Esophagus squamous epithelium (tissue), 4 donors: ENCODE data around the gene DLG2.

Source experiments
- POLR2A ChIP-seq, 4 donors: fragments of 450-650 bp; IDR thresholded peaks; one replicate each; pipeline ENCODE4 v1.6.1; 2017; ENCODE audit warnings: antibody characterized with exemption in 4 of 4, mild to moderate bottlenecking in 4 of 4, moderate library complexity in 3 of 4
- TF ChIP-seq, protein P1 (sequence below), 6 experiments: fragments of 450-650 bp in 4 of 6; fragments of 200-600 bp in 2 of 6; sonication (generic) in 2 of 6; IDR thresholded peaks; one replicate each; pipeline ENCODE4 v1.5.1; 2016 to 2019; ENCODE audit warnings: antibody characterized with exemption in 6 of 6, mild to moderate bottlenecking in 4 of 6, moderate library complexity in 4 of 6

DNA sequence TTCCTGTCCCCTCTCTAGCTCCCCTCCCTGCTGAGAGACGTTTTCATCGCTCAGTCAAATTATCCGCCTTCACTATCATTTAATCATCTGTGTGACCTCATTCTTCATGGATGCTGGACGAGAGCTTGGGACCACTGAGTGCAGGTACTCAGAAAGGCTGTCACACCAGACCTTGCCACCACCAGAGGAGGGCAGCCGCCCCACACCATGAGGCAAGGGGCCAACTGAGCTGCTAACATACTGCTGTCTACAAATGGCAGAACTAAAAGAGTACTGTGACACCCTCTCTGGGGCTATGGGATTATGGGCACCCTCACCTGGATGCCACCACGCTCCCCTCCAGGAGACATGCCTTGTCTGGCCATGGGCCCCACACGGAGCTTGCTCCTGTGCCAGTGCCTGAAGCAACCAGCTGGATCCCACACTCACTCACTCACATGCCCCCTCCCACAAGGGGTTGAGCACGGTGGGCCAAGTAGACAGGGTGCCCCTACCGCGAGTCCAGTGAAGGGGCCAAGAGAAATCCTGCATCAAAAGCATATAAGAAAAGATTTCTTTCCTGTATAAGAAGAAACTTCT is 1670.9 kb downstream of the DLG2 start:
- TF ChIP-seq, protein P1, sequence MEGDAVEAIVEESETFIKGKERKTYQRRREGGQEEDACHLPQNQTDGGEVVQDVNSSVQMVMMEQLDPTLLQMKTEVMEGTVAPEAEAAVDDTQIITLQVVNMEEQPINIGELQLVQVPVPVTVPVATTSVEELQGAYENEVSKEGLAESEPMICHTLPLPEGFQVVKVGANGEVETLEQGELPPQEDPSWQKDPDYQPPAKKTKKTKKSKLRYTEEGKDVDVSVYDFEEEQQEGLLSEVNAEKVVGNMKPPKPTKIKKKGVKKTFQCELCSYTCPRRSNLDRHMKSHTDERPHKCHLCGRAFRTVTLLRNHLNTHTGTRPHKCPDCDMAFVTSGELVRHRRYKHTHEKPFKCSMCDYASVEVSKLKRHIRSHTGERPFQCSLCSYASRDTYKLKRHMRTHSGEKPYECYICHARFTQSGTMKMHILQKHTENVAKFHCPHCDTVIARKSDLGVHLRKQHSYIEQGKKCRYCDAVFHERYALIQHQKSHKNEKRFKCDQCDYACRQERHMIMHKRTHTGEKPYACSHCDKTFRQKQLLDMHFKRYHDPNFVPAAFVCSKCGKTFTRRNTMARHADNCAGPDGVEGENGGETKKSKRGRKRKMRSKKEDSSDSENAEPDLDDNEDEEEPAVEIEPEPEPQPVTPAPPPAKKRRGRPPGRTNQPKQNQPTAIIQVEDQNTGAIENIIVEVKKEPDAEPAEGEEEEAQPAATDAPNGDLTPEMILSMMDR (IDR thresholded peaks at IDR 0.05) = no peak
- TF ChIP-seq POLR2A (IDR thresholded peaks at IDR 0.05) = no peak
